GM21529 (cell line): Measurements from ENCODE around the gene DUSP19.
"Not testable (repeated sequence)": the region's sequence is repeated elsewhere in the genome, so short reads cannot be mapped to it uniquely, and the experiment has no call there.

Source experiments
- ATAC-seq: cut with Tn5 transposase; IDR thresholded peaks from one replicate; pipeline ENCODE4 v1.9.1; 2021; ENCODE audit not compliant: unreplicated experiment

DUSP19 gene, protein sequence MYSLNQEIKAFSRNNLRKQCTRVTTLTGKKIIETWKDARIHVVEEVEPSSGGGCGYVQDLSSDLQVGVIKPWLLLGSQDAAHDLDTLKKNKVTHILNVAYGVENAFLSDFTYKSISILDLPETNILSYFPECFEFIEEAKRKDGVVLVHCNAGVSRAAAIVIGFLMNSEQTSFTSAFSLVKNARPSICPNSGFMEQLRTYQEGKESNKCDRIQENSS

DNA sequence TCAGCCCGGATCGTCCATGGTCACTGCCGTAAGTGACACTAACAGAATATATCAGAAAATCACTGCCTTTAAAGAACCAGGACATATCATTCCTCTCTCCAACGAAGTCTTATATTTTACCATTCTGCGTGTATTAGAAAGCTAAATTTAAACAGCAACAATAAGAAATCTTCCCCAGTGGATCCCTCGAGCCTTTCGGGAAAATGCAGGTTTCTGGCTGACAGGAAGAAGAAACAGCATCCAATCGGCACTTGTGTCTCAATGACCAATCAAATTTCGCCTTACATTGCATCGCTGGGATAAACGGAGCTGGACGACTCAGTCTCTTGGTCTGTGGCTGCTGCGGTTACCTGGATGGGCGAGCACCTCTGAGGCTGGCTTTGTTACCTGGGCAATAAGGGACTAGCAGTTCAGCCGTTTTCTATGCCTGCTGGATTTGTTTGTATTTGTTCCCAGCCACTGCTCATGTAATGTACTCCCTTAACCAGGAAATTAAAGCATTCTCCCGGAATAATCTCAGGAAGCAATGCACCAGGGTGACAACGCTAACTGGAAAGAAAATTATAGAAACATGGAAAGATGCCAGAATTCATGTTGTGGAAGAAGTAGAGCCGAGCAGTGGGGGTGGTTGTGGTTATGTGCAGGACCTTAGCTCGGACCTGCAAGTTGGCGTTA is at the start of gene DUSP19:
DUSP19 (plus strand) TSS at position 284 of the 675 bp plus-strand sequence; CDS start at position 471, 187 bp downstream.
- ATAC-seq = peak; percentile 95

DNA sequence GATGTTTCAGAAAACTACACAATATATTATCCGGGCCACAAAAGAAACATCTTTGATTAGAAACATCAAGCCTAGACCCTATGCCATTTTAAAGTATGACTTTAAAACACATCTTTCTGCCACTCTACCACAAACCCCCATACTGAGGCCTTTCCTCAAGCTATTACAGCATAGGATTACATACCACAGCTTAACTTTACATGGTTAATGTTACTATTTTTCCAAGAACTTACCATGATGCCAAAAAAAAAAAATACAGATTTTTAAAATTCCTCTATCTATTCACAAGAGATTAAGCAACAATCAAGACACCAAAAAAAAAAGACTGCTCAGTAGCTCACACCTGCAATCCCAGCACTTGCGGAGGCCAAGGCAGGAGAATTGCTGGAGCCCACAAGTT is 49.3 kb upstream of the DUSP19 start:
- no peak for ATAC-seq

DNA sequence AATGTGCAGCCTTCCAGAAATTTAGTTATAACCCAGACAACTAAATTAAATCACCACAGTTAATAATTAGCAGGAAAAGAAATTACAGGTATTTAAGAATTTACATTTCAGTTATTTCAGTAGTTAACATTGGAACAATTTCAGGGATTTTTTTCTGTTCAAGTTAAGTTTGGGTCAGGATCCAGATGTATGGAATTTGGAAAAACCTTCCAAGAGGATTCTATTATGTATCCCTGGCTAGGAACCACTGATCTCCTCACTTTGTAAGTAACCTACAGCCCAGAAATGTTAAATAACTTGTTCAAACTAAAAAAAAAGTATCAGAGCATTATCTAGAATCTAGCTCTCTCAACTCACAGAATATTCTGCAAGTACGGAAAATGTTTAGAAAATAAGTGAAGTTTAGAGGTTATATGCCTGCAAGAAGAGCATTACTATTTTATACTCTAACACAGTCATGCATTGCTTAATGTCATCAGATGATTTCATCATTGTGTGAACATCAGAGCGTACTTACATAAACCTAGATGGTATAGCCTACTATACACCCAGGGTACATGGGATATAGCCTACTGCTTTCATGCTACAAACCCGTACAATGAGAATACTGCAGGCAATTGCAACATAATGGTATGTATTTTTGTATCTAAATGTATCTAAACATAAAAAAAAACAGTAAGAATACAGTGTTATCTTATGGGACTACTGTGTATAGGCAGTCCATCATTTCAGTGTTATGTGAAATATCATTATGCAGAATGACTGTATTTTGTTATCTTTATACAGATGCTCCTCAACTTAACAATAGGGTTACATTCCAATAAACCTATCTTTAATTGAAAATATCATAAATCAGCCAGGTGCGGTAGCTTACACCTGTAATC is 46.4 kb upstream of the DUSP19 start:
- no peak for ATAC-seq

DNA sequence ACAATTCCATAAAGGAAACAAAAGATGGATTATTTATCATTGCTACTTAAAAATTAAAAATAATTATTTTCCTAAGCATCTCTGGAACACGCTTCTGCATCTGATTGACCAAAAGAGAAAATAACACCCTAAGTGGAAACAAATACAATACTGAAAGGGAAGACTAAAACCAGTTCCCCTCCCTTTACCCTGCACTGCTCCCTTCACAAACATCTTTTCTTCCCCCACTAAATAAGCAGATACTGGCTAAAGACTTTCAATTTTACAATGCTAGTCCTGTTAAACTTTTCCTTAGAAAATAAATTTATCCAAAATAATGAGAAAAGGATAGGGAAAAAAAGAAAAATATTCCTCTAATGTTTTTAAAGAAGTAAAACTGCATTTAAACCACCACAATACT is 44.6 kb upstream of the DUSP19 start:
- ATAC-seq = no peak

DNA sequence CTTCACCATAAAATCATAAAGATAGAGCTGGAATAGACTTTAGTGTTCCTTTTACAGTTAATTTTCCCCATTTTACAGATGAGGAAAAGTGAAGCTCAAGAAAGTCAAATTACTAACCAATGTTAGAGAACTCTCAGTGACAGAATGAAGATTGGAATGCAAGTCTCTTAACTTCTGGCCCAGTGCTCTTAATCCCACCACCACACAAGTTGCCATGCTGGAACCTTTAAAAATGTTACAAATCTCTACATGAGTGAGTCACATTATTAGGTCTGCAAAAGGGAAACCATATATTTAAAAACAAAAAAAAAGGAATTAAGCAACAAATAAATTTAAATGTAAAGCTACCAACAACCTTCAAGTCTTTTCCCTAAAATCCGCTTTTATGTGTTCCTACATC is 43.7 kb upstream of the DUSP19 start:
- no peak for ATAC-seq

DNA sequence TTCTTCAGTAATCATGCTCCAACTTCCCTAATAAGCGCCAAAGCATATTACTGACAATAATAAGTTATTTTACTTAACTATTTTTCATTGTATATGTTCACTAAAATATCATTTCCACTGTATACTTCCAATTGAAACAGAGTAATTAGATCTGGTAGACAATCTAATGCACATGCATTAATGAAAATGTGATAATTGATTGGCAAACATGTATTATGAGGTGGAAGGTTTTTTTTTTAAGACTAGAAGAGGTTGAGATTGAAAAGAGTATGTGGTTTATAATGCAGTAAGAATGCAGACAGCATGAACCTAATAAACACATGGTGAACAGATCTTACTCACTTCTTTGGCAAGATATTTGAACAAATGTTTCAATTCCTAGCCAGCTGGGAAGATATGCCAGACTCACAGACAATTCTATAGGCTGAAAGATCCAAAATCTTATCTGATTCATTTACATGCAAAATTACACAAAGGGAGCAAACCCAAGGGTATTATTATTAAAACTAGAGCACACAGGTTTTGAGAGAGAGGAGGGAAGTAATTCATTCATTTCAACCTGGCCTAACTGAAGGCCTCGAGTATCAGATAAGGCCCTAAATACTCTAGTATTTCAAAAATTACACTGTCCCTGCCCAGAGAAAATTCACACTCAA is 43.1 kb upstream of the DUSP19 start:
- no peak for ATAC-seq

DNA sequence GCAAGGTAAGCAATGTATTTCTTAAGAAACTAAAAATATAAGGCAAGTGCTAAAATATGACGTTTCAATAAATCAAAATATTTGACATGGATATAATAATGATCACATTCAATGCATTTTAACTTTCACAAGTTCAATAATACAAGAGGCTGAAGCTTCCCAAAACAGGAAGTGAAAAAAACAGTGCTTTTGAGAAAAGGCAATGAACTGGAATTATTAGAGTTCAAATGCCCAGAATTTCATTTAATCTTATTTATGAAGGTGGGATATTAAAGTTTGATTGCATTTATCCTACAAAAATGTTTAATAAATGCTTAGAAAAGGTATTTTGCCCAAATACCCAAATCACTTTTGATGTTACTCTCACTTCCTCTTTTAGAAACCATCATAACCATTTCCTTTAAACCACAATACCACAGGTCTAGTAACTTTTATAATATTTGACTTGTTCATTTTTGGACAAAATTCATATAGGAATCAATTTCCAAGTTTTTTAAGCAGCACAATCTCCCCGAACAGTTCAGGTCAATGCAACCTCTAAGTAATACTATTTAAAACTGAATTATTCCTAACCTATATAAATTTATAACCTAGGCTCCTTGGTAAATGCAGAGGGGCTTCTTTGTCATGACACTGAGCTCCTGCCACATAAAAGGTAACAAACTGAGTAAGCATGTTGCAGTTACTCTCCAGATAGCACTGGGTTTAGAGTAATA is 42.4 kb upstream of the DUSP19 start:
- ATAC-seq = peak; percentile 52

DNA sequence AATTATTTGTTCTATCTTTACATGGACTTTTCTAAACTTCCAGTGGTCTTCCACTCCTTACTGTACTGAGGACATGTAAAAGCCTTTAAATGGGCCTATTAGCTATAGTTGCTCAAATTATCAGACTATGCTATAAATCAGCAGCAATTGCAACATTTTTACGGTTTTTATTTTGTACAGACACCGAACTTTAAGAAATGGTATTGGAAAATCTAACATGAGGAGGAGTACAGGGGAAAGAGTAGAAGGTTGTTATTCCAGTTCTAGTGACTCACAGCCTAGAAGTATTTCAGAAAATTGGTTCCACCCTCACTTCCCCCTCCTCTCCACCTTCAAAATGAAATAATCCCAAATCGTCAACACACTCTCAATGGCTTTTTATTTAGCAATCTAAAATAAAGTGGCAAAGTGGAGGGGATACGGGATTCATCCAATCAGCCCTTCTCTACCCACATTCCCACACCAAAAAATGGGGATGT is 41.4 kb upstream of the DUSP19 start:
- no peak for ATAC-seq

DNA sequence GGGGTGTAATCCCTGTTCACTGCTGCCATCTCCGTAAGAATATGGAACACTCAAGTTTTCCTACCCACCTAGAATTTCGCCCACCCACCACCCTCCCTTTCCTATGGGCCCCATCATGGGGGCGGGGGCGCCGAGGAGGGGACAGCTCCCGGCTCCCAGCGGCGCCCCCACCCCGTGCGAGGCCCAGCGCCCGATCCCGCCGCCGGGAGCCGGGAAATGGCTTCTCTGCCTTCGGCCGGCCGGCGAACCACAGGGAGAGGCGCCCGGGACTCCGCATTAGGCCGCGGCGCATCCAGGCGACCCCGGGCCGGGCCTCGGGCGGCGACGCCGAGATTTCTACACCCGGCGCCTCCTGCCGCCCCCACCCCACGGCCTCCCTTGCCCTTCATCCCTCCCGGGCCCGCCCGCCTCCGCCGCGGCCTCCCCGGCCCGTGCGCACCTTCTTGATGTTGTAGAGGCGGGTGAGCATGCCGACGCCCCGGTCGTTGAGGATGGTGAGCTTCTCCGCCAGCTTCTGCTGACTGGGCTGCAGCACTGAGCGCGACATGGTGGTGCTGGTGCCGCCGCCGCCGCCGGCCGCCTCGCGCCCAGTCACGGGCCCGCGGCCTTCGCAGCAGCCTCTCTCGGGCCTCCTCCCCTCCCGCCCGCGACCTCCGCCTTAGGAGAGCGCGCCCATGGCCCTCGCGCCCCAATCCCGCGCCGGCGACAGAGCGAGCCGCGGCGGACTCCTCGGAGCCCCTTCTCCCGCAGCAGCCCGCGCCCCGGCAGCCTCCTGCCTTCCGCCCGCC is 40.8 kb upstream of the DUSP19 start:
- ATAC-seq = peak; percentile 39

DNA sequence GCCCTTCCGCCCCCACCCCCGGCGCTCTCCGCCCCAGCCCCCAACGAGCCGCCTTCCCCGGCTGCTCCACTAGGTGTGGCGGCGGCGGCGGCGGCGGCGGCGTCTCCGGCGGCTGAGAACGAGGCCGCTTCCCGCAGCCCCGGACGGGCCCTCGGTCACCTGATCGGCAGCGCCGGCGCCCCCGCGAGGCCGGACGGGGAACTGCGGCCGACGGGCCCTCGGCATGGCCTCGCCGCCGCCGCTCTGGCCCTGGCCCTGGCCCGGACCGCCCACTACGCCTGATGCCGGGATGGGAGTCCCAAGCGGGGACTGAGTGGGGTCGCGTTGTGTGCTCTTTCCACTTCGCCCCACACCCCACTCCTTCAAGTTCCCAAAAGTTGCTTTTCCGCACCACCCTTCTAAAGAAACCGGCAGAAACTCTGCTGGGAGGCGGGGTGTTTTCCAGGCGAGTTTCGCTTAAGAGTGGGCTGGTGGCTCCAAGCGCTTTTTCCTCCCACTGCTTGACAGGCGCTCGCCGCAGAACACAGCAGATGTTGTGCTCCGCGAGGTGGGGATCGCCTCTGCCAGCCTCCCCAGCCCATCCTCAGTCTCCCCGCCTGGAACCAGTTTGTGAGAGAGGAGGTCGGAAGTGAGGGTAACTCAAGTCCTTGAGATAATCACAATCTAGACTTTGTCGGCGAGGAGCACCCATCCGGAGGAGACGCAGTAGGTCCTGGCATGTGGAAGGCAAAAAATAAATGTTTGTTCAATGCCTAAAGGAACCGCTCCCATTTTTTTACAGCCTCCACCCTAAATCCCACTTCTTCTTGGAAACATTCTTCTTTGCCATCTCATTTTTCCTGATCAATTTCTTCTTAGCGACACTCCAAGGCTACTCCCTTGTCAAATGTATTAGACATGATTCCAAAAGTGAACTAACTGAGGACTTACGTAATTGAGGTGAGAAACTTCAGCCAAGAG is 39.9 kb upstream of the DUSP19 start, which contains the start of gene NCKAP1:
NCKAP1 (minus strand) TSS at position 117 of the 960 bp plus-strand sequence. CDS start 358 bp downstream, outside the sequence.
- ATAC-seq = peak; percentile 75

DNA sequence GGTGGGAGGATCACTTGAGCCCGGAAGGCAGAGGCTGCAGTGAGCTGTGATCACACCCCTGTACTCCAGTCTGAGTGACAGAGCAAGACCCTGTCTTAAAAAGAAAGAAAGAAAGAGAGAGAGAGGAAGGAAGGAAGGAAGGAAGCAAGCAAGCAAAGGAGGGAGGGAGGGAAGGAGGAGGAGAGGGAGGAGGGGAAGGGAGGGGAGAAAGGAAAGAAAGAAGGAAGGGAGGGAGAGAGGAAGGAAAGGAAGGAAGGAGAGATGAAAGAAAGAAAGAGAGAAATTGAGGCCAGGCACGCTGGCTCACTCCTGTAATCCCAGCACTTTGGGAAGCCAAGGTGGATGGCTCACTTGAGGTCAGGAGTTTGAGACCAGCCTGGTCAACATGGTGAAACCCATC is 37.9 kb upstream of the DUSP19 start:
- no peak for ATAC-seq

DNA sequence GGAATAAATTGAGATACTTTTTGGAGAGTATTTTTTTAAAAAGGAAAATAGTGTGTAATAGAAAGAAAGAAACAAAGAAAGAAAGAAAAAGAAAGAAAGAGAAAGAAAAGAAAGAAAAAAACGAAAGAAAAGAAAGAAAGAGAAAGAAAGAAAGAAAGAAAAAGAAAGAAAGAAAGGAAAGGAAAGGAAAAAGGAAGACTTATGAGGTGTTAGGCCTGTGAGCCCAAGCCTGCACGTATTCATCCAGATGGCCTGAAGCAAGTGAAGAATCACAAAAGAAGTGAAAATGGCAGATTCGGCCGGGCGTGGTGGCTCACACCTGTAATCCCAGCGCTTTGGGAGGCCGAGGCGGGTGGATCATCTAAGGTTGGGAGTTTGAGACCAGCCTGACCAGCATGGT is 35.0 kb upstream of the DUSP19 start:
- ATAC-seq = not testable (repeated sequence)

DNA sequence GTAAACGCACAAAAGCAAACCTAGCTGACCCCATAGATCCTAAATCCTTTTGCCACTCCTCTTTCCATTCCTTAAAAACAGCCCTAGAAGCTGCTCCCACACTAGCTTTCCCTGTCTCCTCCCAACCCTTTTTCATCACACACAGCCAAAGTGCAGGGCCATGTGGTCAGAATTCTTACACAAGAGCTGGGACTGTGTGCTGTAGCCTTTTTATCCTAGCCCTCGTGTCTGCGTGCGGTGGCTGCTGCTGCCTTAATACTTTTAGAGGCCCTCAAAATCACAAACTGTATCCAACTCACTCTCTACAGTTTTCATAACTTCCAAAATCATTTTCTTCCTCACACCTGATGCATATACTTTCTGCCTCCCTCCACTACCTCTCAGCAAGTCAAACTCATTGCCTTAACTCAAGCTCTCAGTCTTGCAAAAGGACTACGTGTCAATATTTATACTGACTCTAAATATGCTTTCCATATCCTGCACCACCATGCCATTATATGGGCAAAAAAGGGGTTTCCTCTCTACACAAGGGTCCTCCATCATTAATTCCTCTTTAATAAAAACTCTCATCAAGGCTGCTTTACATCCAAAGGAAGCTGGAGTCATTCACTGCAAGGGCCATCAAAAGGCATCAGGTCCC is 30.9 kb upstream of the DUSP19 start:
- ATAC-seq = not testable (repeated sequence)

DNA sequence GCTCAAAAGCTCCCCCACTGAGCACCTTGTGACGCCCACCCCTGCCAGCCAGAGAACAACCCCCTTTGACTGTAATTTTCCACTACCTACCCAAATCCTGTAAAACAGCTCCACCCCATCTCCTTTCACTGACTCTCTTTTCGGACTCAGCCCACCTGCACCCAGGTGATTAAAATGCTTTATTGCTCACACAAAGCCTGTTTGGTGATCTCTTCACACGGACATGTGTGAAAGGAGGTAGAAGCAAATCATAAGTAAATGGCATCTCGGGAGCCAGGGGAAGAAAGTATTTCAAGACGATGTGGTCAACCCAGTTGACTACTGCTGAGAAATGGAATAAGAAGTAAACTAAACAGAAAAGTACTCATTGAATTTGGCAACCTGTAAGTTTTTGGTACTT is 29.1 kb upstream of the DUSP19 start:
- no peak for ATAC-seq

DNA sequence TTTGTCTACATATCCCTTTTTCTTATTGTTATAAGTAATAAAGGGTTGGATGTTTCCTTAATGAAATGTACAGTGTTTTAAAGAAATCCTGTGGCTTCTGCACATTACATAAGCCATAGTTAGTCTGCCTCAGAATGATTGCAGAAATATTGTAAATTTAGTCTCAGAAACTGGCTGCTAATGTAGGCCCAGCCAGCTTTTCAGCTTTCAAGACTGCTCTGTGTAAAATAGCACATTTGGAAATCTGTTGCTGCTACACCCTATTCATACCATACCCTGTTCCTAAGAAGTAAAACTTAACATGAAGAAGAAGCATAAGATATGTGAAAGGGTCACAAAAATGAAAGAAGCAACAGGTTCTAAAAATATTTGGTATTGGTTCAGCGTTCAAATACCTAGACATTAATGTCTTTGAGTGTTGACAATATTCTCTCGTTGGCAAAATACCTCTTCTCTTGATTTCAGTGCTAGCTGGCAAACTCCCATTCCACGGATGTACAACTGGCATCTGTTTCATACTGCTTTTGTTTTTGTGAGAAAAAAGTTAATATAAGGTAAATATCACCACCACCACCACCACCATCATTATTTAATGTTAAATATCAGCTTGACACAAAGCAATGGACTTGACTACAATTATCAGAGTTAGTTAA is 21.1 kb upstream of the DUSP19 start:
- peak; percentile 58 for ATAC-seq

DNA sequence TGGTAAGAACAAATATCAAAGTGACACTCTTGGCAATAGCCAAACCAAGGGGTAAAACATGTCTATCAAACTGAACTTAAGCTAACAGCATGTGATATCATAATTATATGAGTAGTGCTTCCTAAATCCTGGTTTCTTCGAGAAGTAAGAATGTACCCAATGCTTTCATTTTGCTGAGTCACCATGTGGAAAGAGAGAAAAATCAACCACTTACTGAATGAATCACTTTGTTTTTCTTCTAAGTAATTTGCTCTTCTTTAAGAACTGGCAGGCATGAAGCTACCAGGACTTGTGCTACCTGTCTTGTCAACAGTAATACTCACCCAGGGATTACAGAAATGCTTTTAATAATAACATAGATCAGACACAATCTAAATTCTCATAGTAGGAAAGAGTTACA is 19.0 kb upstream of the DUSP19 start:
- no peak for ATAC-seq

DNA sequence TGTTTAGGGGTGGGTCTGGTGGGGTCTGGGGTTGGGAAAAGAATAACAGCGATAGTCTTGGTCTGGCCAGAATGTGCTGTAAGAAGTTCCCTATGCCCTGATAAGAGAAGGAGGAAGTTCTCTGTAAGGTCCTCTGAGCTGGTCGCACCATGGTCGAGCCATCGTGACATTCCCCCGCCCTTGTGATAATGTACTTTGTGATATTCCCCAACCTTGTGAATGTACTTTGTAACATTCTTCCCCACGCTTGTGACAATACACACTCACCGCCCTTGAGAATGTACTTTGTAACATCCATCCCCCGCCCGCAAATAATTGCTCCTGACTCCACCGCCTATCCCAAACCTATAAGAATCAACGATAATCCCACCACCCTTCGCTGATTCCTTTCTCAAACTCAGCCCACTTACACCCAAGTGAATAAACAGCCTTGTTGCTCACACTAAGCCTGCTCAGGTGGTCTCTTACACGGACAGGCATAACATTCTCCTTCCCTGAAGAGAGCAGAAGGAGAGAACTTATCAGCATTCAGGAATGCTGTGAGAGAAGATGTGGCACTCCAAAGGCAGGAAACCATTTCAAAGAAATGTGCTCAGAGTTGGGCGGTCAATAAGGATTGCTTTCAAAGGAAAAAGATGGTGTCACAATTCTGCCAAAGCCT is 17.8 kb upstream of the DUSP19 start:
- no peak for ATAC-seq
